ENCODE results near the gene CD9.
"Not testable (repeated sequence)": the region's sequence is repeated elsewhere in the genome, so short reads cannot be mapped to it uniquely, and the experiment has no call there.

The CD9 gene

GRCh38 chr12:6200256-6201212 is at the start of gene CD9:
TSS of gene CD9 (plus strand) at chr12:6200400. CDS start at chr12:6200500, 100 bp downstream.
- Histone ChIP-seq H3K4me3 (peak within 1 kb of the TSS; percentile 98), H3K27ac (peak within 1 kb of the TSS; percentile 95 to 99)
- peak; percentile 86 for DNase-seq (ENCODE audit: low spot score)
- TF ChIP-seq CTCF (IDR thresholded peaks at IDR 0.05) = no peak

GRCh38 chr12:6154730-6155459 is 45.3 kb upstream of the CD9 start:
- H3K4me3 ChIP-seq = no peak overlapping the region
- H3K27ac ChIP-seq = peak overlapping the region in 1 of 2 donors; percentile 11
- no peak for TF ChIP-seq CTCF (IDR thresholded peaks at IDR 0.05)
- DNase-seq (ENCODE audit: low spot score) = no peak

- DNase-seq (ENCODE audit: low spot score) = no peak
- no peak for TF ChIP-seq CTCF (IDR thresholded peaks at IDR 0.05)
- Histone ChIP-seq H3K27ac (no peak overlapping the region), H3K4me3 (no peak overlapping the region)
These were observed 42.7 kb upstream of the CD9 start for GRCh38 chr12:6157482-6157881.

- Histone ChIP-seq H3K27ac (no peak overlapping the region), H3K4me3 (no peak overlapping the region)
- DNase-seq (ENCODE audit: low spot score) = no peak
- TF ChIP-seq CTCF (IDR thresholded peaks at IDR 0.05) = no peak
These were observed 41.9 kb upstream of the CD9 start for GRCh38 chr12:6158255-6158654.

GRCh38 chr12:6158749-6159148 is 41.5 kb upstream of the CD9 start:
- Histone ChIP-seq H3K4me3 (no peak overlapping the region), H3K27ac (no peak overlapping the region)
- no peak for DNase-seq (ENCODE audit: low spot score)
- TF ChIP-seq CTCF (IDR thresholded peaks at IDR 0.05) = no peak

GRCh38 chr12:6159166-6160011 is 40.8 kb upstream of the CD9 start:
- not testable (repeated sequence) for H3K27ac ChIP-seq; H3K4me3 ChIP-seq; DNase-seq (ENCODE audit: low spot score)

- not testable (repeated sequence) for H3K27ac ChIP-seq; DNase-seq (ENCODE audit: low spot score)
These were observed 40.1 kb upstream of the CD9 start for GRCh38 chr12:6160049-6160649.

More at GRCh38 chr12:6160049-6160649, 40.1 kb upstream of the CD9 start:
- H3K4me3 ChIP-seq = not testable (repeated sequence)

Data from coronary artery (tissue), 2 donors.